ENCODE results near the gene CMSS1.

Gene CMSS1

GRCh38 chr3:100102757-100103156 is 285.1 kb downstream of the CMSS1 start:
- TF ChIP-seq, protein P1, sequence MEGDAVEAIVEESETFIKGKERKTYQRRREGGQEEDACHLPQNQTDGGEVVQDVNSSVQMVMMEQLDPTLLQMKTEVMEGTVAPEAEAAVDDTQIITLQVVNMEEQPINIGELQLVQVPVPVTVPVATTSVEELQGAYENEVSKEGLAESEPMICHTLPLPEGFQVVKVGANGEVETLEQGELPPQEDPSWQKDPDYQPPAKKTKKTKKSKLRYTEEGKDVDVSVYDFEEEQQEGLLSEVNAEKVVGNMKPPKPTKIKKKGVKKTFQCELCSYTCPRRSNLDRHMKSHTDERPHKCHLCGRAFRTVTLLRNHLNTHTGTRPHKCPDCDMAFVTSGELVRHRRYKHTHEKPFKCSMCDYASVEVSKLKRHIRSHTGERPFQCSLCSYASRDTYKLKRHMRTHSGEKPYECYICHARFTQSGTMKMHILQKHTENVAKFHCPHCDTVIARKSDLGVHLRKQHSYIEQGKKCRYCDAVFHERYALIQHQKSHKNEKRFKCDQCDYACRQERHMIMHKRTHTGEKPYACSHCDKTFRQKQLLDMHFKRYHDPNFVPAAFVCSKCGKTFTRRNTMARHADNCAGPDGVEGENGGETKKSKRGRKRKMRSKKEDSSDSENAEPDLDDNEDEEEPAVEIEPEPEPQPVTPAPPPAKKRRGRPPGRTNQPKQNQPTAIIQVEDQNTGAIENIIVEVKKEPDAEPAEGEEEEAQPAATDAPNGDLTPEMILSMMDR (IDR thresholded peaks at IDR 0.05; ENCODE audit: insufficient read depth, low read depth, low read length, missing control alignments) = no peak
- DNase-seq (ENCODE audit: low read depth) = no peak

DNA sequence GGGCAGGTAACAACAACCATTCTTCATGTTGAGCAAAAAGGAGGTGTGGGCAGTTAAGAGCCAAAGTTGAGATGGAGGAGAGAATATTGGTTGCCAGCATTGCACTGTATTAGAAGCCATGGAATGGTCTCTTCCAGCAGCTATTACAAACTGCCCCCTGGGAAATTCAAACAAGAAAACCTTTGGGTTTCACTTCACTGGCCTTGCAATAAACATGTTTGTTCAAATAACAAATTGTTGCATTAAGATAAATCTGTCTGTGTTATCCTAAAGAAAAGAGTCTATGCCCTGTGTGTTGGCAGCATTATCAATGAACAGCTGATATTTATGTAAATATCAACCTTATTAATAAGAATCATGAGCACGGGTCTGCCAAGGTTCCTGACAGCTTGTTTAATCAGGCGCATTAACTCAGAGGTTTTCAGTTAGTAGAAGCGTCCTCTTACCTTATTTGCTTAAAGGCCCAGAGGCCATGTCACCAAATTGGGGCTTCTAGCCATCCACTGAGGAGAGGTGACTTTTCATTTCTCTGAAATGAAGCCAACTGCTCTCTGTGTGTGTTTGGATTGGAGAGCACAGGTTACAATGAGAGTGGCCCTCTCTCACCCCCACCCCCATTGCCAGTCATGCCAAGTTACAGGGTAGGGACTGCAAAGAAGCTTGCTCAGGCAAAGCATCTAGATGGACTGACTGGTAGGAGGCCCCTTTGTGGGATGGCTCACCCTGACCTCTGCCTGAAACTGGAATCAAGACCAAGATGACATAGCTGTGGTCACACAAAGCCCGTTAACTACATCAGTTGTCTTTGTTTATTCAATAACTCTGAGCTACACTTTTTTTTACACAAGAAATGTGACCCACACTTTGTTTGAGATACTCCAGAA is 286.1 kb downstream of the CMSS1 start:
- TF ChIP-seq, protein P1 (IDR thresholded peaks at IDR 0.05; ENCODE audit: insufficient read depth, low read depth, low read length, missing control alignments) = no peak
- DNase-seq (ENCODE audit: low read depth) = peak; percentile 91

More at GRCh38 chr3:100102757-100103156, 285.1 kb downstream of the CMSS1 start:
- H3K4me3 ChIP-seq (ENCODE audit: low read depth, low read length) = no peak overlapping the region

GRCh38 chr3:100104442-100104798 is 286.8 kb downstream of the CMSS1 start:
- TF ChIP-seq, protein P1 (IDR thresholded peaks at IDR 0.05; ENCODE audit: insufficient read depth, low read depth, low read length, missing control alignments) = no peak
- DNase-seq (ENCODE audit: low read depth) = peak; percentile 69
- H3K4me3 ChIP-seq (ENCODE audit: low read depth, low read length) = peak overlapping the region; percentile 25

More for the DNA sequence above, 286.1 kb downstream of the CMSS1 start:
- H3K4me3 ChIP-seq (ENCODE audit: low read depth, low read length) = peak overlapping the region; percentile 25

- DNase-seq (ENCODE audit: low read depth) = no peak
- peak overlapping the region; percentile 13 for H3K4me3 ChIP-seq (ENCODE audit: low read depth, low read length)
- TF ChIP-seq, protein P1 (IDR thresholded peaks at IDR 0.05; ENCODE audit: insufficient read depth, low read depth, low read length, missing control alignments) = no peak
Observed at GRCh38 chr3:100104817-100105413, 287.3 kb downstream of the CMSS1 start.

DNA sequence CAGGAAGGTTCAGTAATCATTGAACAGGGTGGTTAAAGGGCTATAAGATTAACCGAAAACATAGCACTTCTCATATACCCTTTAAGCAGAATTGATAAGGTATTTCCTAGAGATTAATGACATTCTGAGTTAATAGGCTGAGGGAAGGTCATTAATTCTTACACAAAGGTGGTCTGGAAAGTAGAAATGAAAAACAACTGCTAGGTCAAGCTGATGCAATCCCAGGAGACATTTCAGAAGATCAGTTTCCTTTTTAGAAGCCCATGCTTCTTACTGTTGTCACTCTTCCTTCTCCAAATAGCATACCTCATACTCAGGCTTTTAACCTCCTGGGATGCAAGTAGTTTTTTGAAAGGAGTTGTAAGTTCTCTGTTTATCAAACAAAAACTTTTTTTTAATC is 287.8 kb downstream of the CMSS1 start:
- peak overlapping the region; percentile 25 for H3K4me3 ChIP-seq (ENCODE audit: low read depth, low read length)
- DNase-seq (ENCODE audit: low read depth) = peak; percentile 71

DNA sequence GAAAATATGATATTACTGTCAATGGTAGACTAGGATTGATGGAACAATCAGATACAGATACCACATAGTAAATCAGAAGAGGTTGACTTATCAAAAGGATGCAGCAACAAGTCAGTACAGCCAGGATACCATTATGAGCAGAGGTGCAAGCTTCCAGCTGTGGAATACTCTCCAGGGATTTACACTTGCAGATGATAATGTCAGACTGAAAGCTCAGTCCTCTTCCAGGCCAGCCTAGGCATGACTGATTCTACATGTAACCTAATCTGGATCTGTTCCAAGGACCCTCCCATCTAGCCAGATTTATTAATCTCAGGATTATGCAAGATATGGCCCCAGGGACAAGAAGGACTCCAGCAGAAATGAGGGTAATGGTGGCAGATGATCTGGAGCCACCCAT is 288.4 kb downstream of the CMSS1 start:
- peak; percentile 11 for DNase-seq (ENCODE audit: low read depth)
- TF ChIP-seq, protein P1 (IDR thresholded peaks at IDR 0.05; ENCODE audit: insufficient read depth, low read depth, low read length, missing control alignments) = no peak

More for the DNA sequence above, 287.8 kb downstream of the CMSS1 start:
- TF ChIP-seq, protein P1 (IDR thresholded peaks at IDR 0.05; ENCODE audit: insufficient read depth, low read depth, low read length, missing control alignments) = no peak

More for the DNA sequence above, 288.4 kb downstream of the CMSS1 start:
- no peak overlapping the region for H3K4me3 ChIP-seq (ENCODE audit: low read depth, low read length)

Measured in GM12865 (cell line).